ENCODE data around the gene DNAJB9.

GRCh38 chr7:108589874-108590273 lies 20.2 kb downstream of the DNAJB9 start:
- TF ChIP-seq EZH2 (IDR thresholded peaks at IDR 0.05; ENCODE audit: low read depth, low read length, severe bottlenecking), result no peak
- no peak for TF ChIP-seq YY1 (IDR thresholded peaks at IDR 0.05; ENCODE audit: low read depth, low read length)
- TF ChIP-seq, protein P1, sequence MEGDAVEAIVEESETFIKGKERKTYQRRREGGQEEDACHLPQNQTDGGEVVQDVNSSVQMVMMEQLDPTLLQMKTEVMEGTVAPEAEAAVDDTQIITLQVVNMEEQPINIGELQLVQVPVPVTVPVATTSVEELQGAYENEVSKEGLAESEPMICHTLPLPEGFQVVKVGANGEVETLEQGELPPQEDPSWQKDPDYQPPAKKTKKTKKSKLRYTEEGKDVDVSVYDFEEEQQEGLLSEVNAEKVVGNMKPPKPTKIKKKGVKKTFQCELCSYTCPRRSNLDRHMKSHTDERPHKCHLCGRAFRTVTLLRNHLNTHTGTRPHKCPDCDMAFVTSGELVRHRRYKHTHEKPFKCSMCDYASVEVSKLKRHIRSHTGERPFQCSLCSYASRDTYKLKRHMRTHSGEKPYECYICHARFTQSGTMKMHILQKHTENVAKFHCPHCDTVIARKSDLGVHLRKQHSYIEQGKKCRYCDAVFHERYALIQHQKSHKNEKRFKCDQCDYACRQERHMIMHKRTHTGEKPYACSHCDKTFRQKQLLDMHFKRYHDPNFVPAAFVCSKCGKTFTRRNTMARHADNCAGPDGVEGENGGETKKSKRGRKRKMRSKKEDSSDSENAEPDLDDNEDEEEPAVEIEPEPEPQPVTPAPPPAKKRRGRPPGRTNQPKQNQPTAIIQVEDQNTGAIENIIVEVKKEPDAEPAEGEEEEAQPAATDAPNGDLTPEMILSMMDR (IDR thresholded peaks at IDR 0.05; ENCODE audit: control extremely low read depth in 1 of 3, insufficient read depth in 1 of 3, low read depth in 1 of 3, low read length in 3 of 3), result no peak
- no peak for TF ChIP-seq USF2 (IDR thresholded peaks at IDR 0.05; ENCODE audit: low read length)
- no peak for TF ChIP-seq PHF8 (conservative IDR thresholded peaks at IDR 0.05; ENCODE audit: low read depth, low read length)
- TF ChIP-seq, protein P2, sequence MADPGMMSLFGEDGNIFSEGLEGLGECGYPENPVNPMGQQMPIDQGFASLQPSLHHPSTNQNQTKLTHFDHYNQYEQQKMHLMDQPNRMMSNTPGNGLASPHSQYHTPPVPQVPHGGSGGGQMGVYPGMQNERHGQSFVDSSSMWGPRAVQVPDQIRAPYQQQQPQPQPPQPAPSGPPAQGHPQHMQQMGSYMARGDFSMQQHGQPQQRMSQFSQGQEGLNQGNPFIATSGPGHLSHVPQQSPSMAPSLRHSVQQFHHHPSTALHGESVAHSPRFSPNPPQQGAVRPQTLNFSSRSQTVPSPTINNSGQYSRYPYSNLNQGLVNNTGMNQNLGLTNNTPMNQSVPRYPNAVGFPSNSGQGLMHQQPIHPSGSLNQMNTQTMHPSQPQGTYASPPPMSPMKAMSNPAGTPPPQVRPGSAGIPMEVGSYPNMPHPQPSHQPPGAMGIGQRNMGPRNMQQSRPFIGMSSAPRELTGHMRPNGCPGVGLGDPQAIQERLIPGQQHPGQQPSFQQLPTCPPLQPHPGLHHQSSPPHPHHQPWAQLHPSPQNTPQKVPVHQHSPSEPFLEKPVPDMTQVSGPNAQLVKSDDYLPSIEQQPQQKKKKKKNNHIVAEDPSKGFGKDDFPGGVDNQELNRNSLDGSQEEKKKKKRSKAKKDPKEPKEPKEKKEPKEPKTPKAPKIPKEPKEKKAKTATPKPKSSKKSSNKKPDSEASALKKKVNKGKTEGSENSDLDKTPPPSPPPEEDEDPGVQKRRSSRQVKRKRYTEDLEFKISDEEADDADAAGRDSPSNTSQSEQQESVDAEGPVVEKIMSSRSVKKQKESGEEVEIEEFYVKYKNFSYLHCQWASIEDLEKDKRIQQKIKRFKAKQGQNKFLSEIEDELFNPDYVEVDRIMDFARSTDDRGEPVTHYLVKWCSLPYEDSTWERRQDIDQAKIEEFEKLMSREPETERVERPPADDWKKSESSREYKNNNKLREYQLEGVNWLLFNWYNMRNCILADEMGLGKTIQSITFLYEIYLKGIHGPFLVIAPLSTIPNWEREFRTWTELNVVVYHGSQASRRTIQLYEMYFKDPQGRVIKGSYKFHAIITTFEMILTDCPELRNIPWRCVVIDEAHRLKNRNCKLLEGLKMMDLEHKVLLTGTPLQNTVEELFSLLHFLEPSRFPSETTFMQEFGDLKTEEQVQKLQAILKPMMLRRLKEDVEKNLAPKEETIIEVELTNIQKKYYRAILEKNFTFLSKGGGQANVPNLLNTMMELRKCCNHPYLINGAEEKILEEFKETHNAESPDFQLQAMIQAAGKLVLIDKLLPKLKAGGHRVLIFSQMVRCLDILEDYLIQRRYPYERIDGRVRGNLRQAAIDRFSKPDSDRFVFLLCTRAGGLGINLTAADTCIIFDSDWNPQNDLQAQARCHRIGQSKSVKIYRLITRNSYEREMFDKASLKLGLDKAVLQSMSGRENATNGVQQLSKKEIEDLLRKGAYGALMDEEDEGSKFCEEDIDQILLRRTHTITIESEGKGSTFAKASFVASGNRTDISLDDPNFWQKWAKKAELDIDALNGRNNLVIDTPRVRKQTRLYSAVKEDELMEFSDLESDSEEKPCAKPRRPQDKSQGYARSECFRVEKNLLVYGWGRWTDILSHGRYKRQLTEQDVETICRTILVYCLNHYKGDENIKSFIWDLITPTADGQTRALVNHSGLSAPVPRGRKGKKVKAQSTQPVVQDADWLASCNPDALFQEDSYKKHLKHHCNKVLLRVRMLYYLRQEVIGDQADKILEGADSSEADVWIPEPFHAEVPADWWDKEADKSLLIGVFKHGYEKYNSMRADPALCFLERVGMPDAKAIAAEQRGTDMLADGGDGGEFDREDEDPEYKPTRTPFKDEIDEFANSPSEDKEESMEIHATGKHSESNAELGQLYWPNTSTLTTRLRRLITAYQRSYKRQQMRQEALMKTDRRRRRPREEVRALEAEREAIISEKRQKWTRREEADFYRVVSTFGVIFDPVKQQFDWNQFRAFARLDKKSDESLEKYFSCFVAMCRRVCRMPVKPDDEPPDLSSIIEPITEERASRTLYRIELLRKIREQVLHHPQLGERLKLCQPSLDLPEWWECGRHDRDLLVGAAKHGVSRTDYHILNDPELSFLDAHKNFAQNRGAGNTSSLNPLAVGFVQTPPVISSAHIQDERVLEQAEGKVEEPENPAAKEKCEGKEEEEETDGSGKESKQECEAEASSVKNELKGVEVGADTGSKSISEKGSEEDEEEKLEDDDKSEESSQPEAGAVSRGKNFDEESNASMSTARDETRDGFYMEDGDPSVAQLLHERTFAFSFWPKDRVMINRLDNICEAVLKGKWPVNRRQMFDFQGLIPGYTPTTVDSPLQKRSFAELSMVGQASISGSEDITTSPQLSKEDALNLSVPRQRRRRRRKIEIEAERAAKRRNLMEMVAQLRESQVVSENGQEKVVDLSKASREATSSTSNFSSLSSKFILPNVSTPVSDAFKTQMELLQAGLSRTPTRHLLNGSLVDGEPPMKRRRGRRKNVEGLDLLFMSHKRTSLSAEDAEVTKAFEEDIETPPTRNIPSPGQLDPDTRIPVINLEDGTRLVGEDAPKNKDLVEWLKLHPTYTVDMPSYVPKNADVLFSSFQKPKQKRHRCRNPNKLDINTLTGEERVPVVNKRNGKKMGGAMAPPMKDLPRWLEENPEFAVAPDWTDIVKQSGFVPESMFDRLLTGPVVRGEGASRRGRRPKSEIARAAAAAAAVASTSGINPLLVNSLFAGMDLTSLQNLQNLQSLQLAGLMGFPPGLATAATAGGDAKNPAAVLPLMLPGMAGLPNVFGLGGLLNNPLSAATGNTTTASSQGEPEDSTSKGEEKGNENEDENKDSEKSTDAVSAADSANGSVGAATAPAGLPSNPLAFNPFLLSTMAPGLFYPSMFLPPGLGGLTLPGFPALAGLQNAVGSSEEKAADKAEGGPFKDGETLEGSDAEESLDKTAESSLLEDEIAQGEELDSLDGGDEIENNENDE (IDR thresholded peaks at IDR 0.05; ENCODE audit: insufficient replicate concordance, low read length), result no peak
